Endodermal cell (in vitro differentiated cells): ENCODE measurements around the gene RNF145. TPM values are rescaled to one million over a fixed set of nuclear protein-coding genes. Genes with fewer than 3 reads are reported as not detected.

Source experiments
- DNase-seq: peaks from one replicate; pipeline ENCODE4 v3.0.0-alpha.2; 2017
- H3K27ac ChIP-seq: 2 replicates; pipeline ENCODE4 v1.5.1; 2013; ENCODE audit warnings: mild to moderate bottlenecking, low read depth, low read length, moderate library complexity
- H3K27me3 ChIP-seq: 2 replicates; pipeline ENCODE4 v1.6.1; 2013; ENCODE audit warnings: mild to moderate bottlenecking, low read length, moderate library complexity; ENCODE audit not compliant: insufficient read depth, control insufficient read depth, poor library complexity, severe bottlenecking
- H3K36me3 ChIP-seq: 2 replicates; pipeline ENCODE4 v1.7.0; 2013; ENCODE audit warnings: mild to moderate bottlenecking, low read length, moderate library complexity; ENCODE audit not compliant: control insufficient read depth, insufficient read depth
- H3K4me1 ChIP-seq: one replicate; pipeline ENCODE4 v1.7.0; 2013; ENCODE audit warnings: low read length; ENCODE audit not compliant: control insufficient read depth, insufficient read depth
- H3K4me3 ChIP-seq: 2 replicates; pipeline ENCODE4 v1.5.1; 2013; ENCODE audit warnings: mild to moderate bottlenecking, low read length, moderate library complexity
- H3K9ac ChIP-seq: 2 replicates; pipeline ENCODE4 v1.6.1; 2013; ENCODE audit warnings: mild to moderate bottlenecking, low read length, moderate library complexity; ENCODE audit not compliant: poor library complexity, severe bottlenecking; ENCODE audit errors: extremely low read depth
- H3K9me3 ChIP-seq: 2 replicates; pipeline ENCODE4 v1.6.1; 2013; ENCODE audit warnings: mild to moderate bottlenecking, low read length, moderate library complexity; ENCODE audit not compliant: control insufficient read depth
- H3K27ac Mint-ChIP-seq: 2 replicates; pipeline ENCODE4 v1.8.0; 2020; ENCODE audit warnings: mixed read lengths
- H3K27me3 Mint-ChIP-seq: 2 replicates; pipeline ENCODE4 v1.8.0; 2021; ENCODE audit warnings: mild to moderate bottlenecking, mixed read lengths; ENCODE audit not compliant: insufficient read depth
- H3K36me3 Mint-ChIP-seq: 2 replicates; pipeline ENCODE4 v1.8.0; 2020; ENCODE audit warnings: low read depth, mixed read lengths
- H3K4me1 Mint-ChIP-seq: 2 replicates; pipeline ENCODE4 v1.8.0; 2020; ENCODE audit warnings: mixed read lengths
- H3K4me3 Mint-ChIP-seq: 2 replicates; pipeline ENCODE4 v1.8.0; 2020; ENCODE audit warnings: mild to moderate bottlenecking, moderate library complexity, mixed read lengths
- H3K9me3 Mint-ChIP-seq: 2 replicates; pipeline ENCODE4 v1.8.0; 2020; ENCODE audit warnings: mild to moderate bottlenecking, mixed read lengths
- CTCF ChIP-seq: fragments of 200-600 bp; sonication (generic); conservative IDR thresholded peaks from 2 replicates; pipeline ENCODE4 v1.5.0; 2021; ENCODE audit warnings: antibody characterized with exemption, mild to moderate bottlenecking
- WGBS, 2 experiments: methylation state at CpG; one replicate each; pipeline versions ENCODE4 v1.1.5 to v1.1.7; 2013; ENCODE audit warnings: missing lambda C conversion rate in 2 of 2, mixed read lengths in 1 of 2; ENCODE audit not compliant: insufficient coverage in 1 of 2, insufficient read length in 1 of 2; 5-methylcytosine and 5-hydroxymethylcytosine counted together
- total RNA-seq, 2 donors: library from RNA; stranded (reverse); fragmentation: NEBNext Ultra II Directional in 1 of 2; extraction: Animal tissue kit (Norgen Biotek cat#: 25700) in 1 of 2; gene quantifications; 2 replicates in 1 of 2; 3 replicates in 1 of 2; pipeline ENCODE4 v1.2.1, GENCODE V29; 2021

Gene RNF145
- total RNA-seq, 2 donors from 2014 or later: 50.2 to 50.4 TPM

- Histone ChIP-seq H3K4me3 (no peak overlapping the region), H3K27me3 (peaks cover 53% of the 10 kb centered on the region), H3K4me1 (no peaks in the 10 kb centered on the region), H3K9me3 (no peaks in the 10 kb centered on the region), H3K36me3 (no peaks in the 10 kb centered on the region), H3K27ac (no peak overlapping the region), H3K9ac (no peak overlapping the region)
- H3K27ac Mint-ChIP-seq: no peak overlapping the region
- no peak overlapping the region for H3K4me3 Mint-ChIP-seq
- DNase-seq: no peak
- H3K36me3 Mint-ChIP-seq: no peaks in the 10 kb centered on the region
- TF ChIP-seq CTCF: no peak
- H3K9me3 Mint-ChIP-seq: peaks cover 2% of the 10 kb centered on the region
- no peaks in the 10 kb centered on the region for H3K4me1 Mint-ChIP-seq
- peaks cover 67% of the 10 kb centered on the region for H3K27me3 Mint-ChIP-seq
Observed at GRCh38 chr5:159257007-159257406, 47.7 kb upstream of the RNF145 start.

- H3K9ac ChIP-seq: no peak overlapping the region
- no peak overlapping the region for H3K27ac ChIP-seq
- DNase-seq: no peak
- no peaks in the 10 kb centered on the region for H3K4me1 ChIP-seq
- H3K4me3 Mint-ChIP-seq: no peak overlapping the region
- H3K27me3 Mint-ChIP-seq: peaks cover 42% of the 10 kb centered on the region
- no peak overlapping the region for H3K4me3 ChIP-seq
- no peaks in the 10 kb centered on the region for H3K4me1 Mint-ChIP-seq
- peaks cover 39% of the 10 kb centered on the region for H3K27me3 ChIP-seq
- no peaks in the 10 kb centered on the region for H3K36me3 ChIP-seq
- H3K36me3 Mint-ChIP-seq: no peaks in the 10 kb centered on the region
- WGBS, 2 experiments: 0% methylated on average over 1 of the region's 1 CpG; no CpG with 5 or more reads in 1 of the 2 experiments
- no peaks in the 10 kb centered on the region for H3K9me3 Mint-ChIP-seq
- no peaks in the 10 kb centered on the region for H3K9me3 ChIP-seq
- TF ChIP-seq CTCF: no peak
- H3K27ac Mint-ChIP-seq: no peak overlapping the region
Observed at GRCh38 chr5:159252195-159252594, 42.8 kb upstream of the RNF145 start.

GRCh38 chr5:159249158-159249557 is 39.8 kb upstream of the RNF145 start:
- Histone ChIP-seq H3K9me3 (no peaks in the 10 kb centered on the region), H3K9ac (no peak overlapping the region), H3K4me1 (no peaks in the 10 kb centered on the region), H3K36me3 (no peaks in the 10 kb centered on the region), H3K27ac (no peak overlapping the region), H3K27me3 (peaks cover 48% of the 10 kb centered on the region), H3K4me3 (no peak overlapping the region)
- Mint-ChIP-seq H3K4me1 (no peaks in the 10 kb centered on the region), H3K27me3 (peaks cover 29% of the 10 kb centered on the region), H3K9me3 (no peaks in the 10 kb centered on the region), H3K27ac (no peak overlapping the region), H3K4me3 (no peak overlapping the region), H3K36me3 (no peaks in the 10 kb centered on the region)
- WGBS, 2 experiments: 90 to 100% methylated on average over 1 of the region's 2 CpGs
- TF ChIP-seq CTCF: no peak
- DNase-seq: no peak
